ENCODE measurements around the gene ATP5MK.

DNA sequence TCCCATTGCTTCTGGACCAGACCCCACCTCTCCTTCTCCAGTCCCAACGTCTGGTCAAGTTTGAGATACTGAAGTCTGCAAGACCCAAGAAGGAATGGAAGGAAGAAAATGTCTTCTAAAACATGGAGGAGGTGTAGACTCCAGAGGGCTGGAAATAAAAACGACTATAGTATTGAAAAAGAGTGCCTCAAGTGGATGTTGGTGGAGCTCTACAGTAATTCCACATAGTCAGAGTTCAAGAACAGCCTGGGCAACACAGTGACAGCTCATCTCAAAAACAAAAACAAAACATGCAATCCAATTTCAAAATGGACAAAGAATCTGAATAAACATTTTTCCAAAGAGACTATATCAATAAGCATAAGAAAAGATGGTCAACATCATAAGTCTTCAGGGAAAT, 43.0 kb downstream of the ATP5MK start:
- TF ChIP-seq POLR2A (IDR thresholded peaks at IDR 0.05): no peak
- TF ChIP-seq, protein P1, sequence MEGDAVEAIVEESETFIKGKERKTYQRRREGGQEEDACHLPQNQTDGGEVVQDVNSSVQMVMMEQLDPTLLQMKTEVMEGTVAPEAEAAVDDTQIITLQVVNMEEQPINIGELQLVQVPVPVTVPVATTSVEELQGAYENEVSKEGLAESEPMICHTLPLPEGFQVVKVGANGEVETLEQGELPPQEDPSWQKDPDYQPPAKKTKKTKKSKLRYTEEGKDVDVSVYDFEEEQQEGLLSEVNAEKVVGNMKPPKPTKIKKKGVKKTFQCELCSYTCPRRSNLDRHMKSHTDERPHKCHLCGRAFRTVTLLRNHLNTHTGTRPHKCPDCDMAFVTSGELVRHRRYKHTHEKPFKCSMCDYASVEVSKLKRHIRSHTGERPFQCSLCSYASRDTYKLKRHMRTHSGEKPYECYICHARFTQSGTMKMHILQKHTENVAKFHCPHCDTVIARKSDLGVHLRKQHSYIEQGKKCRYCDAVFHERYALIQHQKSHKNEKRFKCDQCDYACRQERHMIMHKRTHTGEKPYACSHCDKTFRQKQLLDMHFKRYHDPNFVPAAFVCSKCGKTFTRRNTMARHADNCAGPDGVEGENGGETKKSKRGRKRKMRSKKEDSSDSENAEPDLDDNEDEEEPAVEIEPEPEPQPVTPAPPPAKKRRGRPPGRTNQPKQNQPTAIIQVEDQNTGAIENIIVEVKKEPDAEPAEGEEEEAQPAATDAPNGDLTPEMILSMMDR (IDR thresholded peaks at IDR 0.05): no peak
